ENCODE results near the gene SNED1. TPM values are rescaled to one million over a fixed set of nuclear protein-coding genes. Genes with fewer than 3 reads are reported as not detected.

Gene SNED1
- total RNA-seq, 1 experiment from 2014 or later: 2.8 TPM

DNA sequence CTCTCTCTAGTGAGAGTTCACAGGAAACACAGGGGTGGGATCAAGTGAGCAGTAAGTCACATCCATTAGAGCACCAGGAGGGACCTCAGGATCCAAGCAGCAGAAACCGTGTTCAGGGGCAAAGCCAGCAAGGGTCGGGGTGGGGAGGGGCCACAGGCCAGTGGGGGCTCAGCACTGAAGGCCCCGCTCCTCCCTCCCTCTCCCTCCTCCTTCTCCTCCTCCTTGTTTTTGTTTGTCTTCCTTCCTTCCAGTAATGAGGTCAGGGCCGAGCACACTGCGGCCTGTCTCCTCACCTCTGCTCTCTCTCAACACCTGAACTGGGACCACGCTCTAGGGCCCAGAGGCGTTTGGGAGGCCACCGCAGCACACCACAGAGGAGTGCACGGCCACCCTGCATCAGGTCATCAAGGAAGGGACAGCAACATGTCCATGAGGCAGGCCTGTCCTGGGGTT is 82.8 kb downstream of the SNED1 start:
- no peaks in the 10 kb centered on the region for H3K9me2 ChIP-seq (ENCODE audit: insufficient read depth)
- intact Hi-C loops (cut with micrococcal nuclease; ENCODE audit: unreplicated experiment): no loop called here
- ChIA-PET CTCF (no interaction called here), POLR2A (ENCODE audit: unreplicated experiment) (no interaction called here)
- TF ChIP-seq, protein P1, sequence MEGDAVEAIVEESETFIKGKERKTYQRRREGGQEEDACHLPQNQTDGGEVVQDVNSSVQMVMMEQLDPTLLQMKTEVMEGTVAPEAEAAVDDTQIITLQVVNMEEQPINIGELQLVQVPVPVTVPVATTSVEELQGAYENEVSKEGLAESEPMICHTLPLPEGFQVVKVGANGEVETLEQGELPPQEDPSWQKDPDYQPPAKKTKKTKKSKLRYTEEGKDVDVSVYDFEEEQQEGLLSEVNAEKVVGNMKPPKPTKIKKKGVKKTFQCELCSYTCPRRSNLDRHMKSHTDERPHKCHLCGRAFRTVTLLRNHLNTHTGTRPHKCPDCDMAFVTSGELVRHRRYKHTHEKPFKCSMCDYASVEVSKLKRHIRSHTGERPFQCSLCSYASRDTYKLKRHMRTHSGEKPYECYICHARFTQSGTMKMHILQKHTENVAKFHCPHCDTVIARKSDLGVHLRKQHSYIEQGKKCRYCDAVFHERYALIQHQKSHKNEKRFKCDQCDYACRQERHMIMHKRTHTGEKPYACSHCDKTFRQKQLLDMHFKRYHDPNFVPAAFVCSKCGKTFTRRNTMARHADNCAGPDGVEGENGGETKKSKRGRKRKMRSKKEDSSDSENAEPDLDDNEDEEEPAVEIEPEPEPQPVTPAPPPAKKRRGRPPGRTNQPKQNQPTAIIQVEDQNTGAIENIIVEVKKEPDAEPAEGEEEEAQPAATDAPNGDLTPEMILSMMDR (conservative IDR thresholded peaks at IDR 0.05): no peak
- no peak for TF ChIP-seq EZH2 (IDR thresholded peaks at IDR 0.05; ENCODE audit: low read depth)
- no peaks in the 10 kb centered on the region for H3K9me3 ChIP-seq (ENCODE audit: insufficient read depth, low read depth)
- H3K79me2 ChIP-seq (ENCODE audit: low read depth): no peaks in the 10 kb centered on the region
- no peak overlapping the region for H2AFZ ChIP-seq
- no TSS peak for BruUV-seq (replicated peaks)
- 0 out of 2 replicates have a peak, but pooled peaks cover 4% of the 10 kb centered on the region for H4K20me1 ChIP-seq (ENCODE audit: insufficient read depth)
- no peaks in the 10 kb centered on the region for H3K36me3 ChIP-seq (ENCODE audit: low read depth)
- H3K4me1 ChIP-seq (replicated peaks; ENCODE audit: insufficient read depth): no peaks in the 10 kb centered on the region
- H3F3A ChIP-seq (ENCODE audit: insufficient read depth, low read depth): no peaks in the 10 kb centered on the region
- H3K27ac ChIP-seq: no peak overlapping the region
- no peaks in the 10 kb centered on the region for H3K27me3 ChIP-seq (ENCODE audit: insufficient read depth, low read depth)
- no peak overlapping the region for H3K4me2 ChIP-seq
- H3K4me3 ChIP-seq: no peak overlapping the region
- DNase-seq: no peak

DNA sequence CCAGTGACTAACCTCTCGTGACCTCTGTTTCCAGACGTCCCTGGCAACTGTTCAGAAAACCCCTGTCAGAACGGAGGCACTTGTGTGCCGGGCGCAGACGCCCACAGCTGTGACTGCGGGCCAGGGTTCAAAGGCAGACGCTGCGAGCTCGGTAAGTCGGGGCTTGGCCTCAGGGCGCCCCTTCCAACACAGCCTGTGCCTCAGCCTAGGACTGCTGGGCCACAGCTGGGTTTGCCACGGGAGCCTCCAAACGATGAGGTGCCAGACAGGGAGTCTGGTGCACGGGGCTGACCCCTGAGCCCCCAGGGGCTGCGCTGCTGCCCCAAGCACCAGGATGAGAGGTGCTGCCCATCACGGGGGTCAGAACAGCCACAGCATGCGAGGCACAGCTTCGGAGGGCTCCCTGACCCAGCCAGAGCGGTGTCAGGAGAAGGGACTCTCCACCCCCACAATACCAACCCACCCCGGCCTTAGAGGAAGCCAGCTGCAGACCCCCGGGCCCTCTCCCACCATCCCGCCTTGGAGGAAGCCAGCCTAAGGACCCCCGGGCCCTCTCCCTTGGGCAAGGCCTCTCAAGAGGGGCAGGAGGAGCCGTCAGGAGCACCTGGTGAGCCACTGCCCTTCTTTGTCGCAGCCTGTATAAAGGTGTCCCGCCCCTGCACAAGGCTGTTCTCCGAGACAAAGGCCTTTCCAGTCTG is 83.4 kb downstream of the SNED1 start:
- Histone ChIP-seq H3K4me3 (no peak overlapping the region), H3K9me2 (ENCODE audit: insufficient read depth) (no peaks in the 10 kb centered on the region), H3K79me2 (ENCODE audit: low read depth) (no peaks in the 10 kb centered on the region), H3K36me3 (ENCODE audit: low read depth) (0 out of 2 replicates have a peak, but pooled peaks cover 2% of the 10 kb centered on the region), H3K9me3 (ENCODE audit: insufficient read depth, low read depth) (no peaks in the 10 kb centered on the region), H3K4me2 (no peak overlapping the region), H4K20me1 (ENCODE audit: insufficient read depth) (0 out of 2 replicates have a peak, but pooled peaks cover 4% of the 10 kb centered on the region), H3F3A (ENCODE audit: insufficient read depth, low read depth) (no peaks in the 10 kb centered on the region), H2AFZ (no peak overlapping the region), H3K27me3 (ENCODE audit: insufficient read depth, low read depth) (no peaks in the 10 kb centered on the region), H3K27ac (no peak overlapping the region), H3K4me1 (replicated peaks; ENCODE audit: insufficient read depth) (no peaks in the 10 kb centered on the region)
- ChIA-PET CTCF (no interaction called here), POLR2A (ENCODE audit: unreplicated experiment) (no interaction called here)
- DNase-seq: no peak
- TF ChIP-seq, protein P1 (conservative IDR thresholded peaks at IDR 0.05): no peak
- TF ChIP-seq EZH2 (IDR thresholded peaks at IDR 0.05; ENCODE audit: low read depth): no peak
- intact Hi-C loops (cut with micrococcal nuclease; ENCODE audit: unreplicated experiment): no loop called here
- no TSS peak for BruUV-seq (replicated peaks)

DNA sequence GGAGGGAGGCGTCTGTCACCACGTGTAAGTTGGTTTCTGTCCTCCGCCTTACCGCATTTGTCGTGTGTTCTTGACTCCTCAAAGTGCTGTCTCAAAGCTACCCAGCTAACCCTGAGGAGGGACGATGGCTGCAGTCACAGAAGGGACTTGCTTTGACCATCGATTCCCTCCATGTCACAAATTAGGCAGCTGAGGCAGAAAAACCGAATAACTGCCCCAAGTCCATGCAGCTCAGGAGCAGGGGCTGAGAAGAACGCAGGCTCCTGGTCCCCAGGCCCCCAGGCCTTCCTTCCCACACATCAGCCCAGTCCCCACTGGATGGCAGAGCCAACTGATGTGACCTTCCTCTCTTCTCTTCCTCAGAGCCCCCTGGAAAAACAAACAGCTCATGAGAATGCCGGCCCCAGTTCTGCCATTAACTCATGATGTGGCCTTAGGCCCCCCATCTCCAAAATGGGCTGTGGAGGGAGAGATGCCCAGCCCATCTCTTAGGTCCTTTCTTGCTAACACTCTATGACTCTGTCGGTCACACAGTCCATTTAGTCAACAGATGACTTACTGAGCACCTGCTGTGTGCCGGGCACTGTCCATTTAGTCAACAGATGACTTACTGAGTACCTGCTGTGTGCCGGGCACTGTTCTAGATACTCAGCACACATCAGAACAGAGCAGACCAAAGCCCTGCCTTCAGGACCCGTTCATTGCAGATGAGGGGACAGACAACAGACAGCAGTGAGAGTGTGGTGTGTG is 84.1 kb downstream of the SNED1 start:
- Histone ChIP-seq H3K9me3 (ENCODE audit: insufficient read depth, low read depth) (no peaks in the 10 kb centered on the region), H3K4me3 (no peak overlapping the region), H3K36me3 (ENCODE audit: low read depth) (0 out of 2 replicates have a peak, but pooled peaks cover 9% of the 10 kb centered on the region), H3F3A (ENCODE audit: insufficient read depth, low read depth) (no peaks in the 10 kb centered on the region), H3K79me2 (ENCODE audit: low read depth) (no peaks in the 10 kb centered on the region), H3K27me3 (ENCODE audit: insufficient read depth, low read depth) (no peaks in the 10 kb centered on the region), H3K4me1 (replicated peaks; ENCODE audit: insufficient read depth) (no peaks in the 10 kb centered on the region), H3K9me2 (ENCODE audit: insufficient read depth) (no peaks in the 10 kb centered on the region), H3K27ac (no peak overlapping the region), H4K20me1 (ENCODE audit: insufficient read depth) (0 out of 2 replicates have a peak, but pooled peaks cover 4% of the 10 kb centered on the region), H3K4me2 (no peak overlapping the region), H2AFZ (no peak overlapping the region)
- intact Hi-C loops (cut with micrococcal nuclease; ENCODE audit: unreplicated experiment): no loop called here
- ChIA-PET POLR2A (ENCODE audit: unreplicated experiment) (interaction anchor here (0.5 kb wide), 1 partner anchor 73 kb away, joined by 6 read pairs; no protein-coding TSS in a partner anchor), CTCF (no interaction called here)
- BruUV-seq (replicated peaks): no TSS peak
- no peak for DNase-seq
- TF ChIP-seq, protein P1 (conservative IDR thresholded peaks at IDR 0.05): no peak
- TF ChIP-seq EZH2 (IDR thresholded peaks at IDR 0.05; ENCODE audit: low read depth): no peak

Data from PC-9 (cell line).